ENCODE measurements around the gene MCRIP2. TPM values are rescaled to one million over a fixed set of nuclear protein-coding genes. Genes with fewer than 3 reads are reported as not detected.

MCRIP2 gene
- total and polyA plus RNA-seq, 12 donors, result 7.1 to 253 (median 150) TPM

DNA sequence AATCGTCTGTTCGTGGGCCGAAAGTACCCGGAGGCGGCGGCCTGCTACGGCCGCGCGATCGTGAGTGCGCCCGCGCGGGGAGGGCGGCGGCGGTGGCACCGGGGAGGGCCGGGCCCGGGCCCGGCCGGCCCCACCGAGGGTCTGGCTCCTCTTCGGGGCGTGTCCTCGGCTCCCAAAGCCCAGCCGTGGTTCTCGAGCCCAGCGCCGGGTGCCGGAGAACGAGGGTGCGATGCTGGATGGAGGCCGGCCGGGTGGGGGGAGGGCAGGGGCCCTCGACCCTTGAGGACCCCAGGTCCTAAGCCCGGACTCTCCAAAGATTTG lies 39.0 kb downstream of the MCRIP2 start:
- no peak for TF ChIP-seq POLR2A (IDR thresholded peaks at IDR 0.05)
- TF ChIP-seq, protein P1, sequence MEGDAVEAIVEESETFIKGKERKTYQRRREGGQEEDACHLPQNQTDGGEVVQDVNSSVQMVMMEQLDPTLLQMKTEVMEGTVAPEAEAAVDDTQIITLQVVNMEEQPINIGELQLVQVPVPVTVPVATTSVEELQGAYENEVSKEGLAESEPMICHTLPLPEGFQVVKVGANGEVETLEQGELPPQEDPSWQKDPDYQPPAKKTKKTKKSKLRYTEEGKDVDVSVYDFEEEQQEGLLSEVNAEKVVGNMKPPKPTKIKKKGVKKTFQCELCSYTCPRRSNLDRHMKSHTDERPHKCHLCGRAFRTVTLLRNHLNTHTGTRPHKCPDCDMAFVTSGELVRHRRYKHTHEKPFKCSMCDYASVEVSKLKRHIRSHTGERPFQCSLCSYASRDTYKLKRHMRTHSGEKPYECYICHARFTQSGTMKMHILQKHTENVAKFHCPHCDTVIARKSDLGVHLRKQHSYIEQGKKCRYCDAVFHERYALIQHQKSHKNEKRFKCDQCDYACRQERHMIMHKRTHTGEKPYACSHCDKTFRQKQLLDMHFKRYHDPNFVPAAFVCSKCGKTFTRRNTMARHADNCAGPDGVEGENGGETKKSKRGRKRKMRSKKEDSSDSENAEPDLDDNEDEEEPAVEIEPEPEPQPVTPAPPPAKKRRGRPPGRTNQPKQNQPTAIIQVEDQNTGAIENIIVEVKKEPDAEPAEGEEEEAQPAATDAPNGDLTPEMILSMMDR (IDR thresholded peaks at IDR 0.05), result no peak

DNA sequence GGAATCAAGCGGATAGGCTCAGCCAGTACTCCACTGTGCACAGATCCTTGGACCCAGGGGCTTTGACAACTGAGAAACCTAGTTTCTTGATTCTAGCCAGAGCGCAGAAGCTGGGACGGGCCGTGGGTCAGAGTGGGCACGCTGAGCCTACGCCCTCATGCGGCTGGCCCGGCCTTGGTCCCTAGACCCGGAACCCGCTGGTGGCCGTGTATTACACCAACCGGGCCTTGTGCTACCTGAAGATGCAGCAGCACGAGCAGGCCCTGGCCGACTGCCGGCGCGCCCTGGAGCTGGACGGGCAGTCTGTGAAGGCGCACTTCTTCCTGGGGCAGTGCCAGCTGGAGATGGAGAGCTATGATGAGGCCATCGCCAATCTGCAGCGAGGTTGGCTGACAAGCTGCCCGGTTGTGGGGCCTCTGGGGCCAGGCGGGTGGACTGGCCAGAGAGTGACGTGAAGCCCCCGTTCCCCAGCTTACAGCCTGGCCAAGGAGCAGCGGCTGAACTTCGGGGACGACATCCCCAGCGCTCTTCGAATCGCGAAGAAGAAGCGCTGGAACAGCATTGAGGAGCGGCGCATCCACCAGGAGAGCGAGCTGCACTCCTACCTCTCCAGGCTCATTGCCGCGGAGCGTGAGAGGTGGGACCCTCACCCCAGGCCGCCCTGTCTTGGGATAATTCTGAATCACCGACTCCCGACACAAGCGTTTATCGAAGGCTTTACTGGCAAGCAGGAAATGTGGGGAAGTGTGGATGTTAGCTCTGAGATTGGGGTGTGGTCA lies 39.5 kb downstream of the MCRIP2 start:
- TF ChIP-seq POLR2A (IDR thresholded peaks at IDR 0.05), result peak in 1 of 2 donors; percentile 34
- TF ChIP-seq, protein P1 (IDR thresholded peaks at IDR 0.05), result peak in 1 of 6 experiments; percentile 5
- DNase-seq, result peak; percentile 78 to 89 (median 87)
- 37 to 62% (median 41%) methylated on average over 21 to 44 of the region's 44 CpGs for WGBS, 4 donors
- Histone ChIP-seq H3K36me3 (replicated peaks in 1 of 2) (peaks cover 0 to 19% of the 10 kb centered on the region in 2 donors), H3K27me3 (no peaks in the 10 kb centered on the region), H3K4me1 (replicated peaks in 1 of 2) (peaks cover 27 to 41% of the 10 kb centered on the region in 2 donors), H3K27ac (peak overlapping the region; percentile 71 to 94 (median 86)), H3K4me3 (peak overlapping the region; percentile 27 to 99 (median 46)), H3K9me3 (replicated peaks in 1 of 3) (no peaks in the 10 kb centered on the region)
- intact Hi-C loops (cut with DNase I), result no loop called here

More for the DNA sequence above, 39.0 kb downstream of the MCRIP2 start:
- Histone ChIP-seq H3K36me3 (replicated peaks in 1 of 2) (peaks cover 0 to 19% of the 10 kb centered on the region in 2 donors), H3K9me3 (replicated peaks in 1 of 3) (no peaks in the 10 kb centered on the region), H3K4me1 (replicated peaks in 1 of 2) (peaks cover 27 to 41% of the 10 kb centered on the region in 2 donors), H3K27me3 (no peaks in the 10 kb centered on the region), H3K27ac (peak overlapping the region; percentile 71 to 94 (median 86)), H3K4me3 (peak overlapping the region; percentile 27 to 99 (median 46))
- intact Hi-C loops (cut with DNase I), result no loop called here
- WGBS, 4 donors, result 0 to 1% (median 0%) methylated on average over 3 to 38 of the region's 38 CpGs
- no peak for DNase-seq

DNA sequence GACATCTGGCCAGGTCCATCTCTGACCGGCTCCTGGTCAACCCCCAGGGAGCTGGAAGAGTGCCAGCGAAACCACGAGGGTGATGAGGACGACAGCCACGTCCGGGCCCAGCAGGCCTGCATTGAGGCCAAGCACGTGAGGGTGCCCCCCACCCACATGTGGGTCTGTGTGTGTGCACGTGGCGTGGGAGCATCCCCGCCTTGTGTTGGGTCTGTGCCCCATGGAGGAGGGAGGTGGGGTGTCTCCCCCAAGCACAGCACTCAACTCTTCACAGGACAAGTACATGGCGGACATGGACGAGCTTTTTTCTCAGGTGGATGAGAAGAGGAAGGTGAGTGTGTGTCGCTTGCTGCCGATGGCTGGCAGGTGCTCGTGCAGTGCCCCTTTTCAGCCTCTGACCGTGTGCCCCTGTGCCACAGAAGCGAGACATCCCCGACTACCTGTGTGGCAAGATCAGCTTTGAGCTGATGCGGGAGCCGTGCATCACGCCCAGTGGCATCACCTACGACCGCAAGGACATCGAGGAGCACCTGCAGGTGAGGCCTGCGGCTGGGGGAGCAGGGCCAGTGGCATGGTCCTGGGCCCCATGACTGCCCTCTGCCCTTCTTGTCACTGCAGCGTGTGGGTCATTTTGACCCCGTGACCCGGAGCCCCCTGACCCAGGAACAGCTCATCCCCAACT lies 40.3 kb downstream of the MCRIP2 start:
- H3K27ac ChIP-seq, result peak overlapping the region in 1 of 5 donors; percentile 94
- intact Hi-C loops (cut with DNase I), result no loop called here
- H3K36me3 ChIP-seq (replicated peaks in 1 of 2), result peaks cover 0 to 26% of the 10 kb centered on the region in 2 donors
- H3K4me1 ChIP-seq (replicated peaks in 1 of 2), result peaks cover 27 to 41% of the 10 kb centered on the region in 2 donors
- peak in 2 of 7 donors; percentile 59 to 74 for DNase-seq
- TF ChIP-seq, protein P1 (IDR thresholded peaks at IDR 0.05), result no peak
- TF ChIP-seq POLR2A (IDR thresholded peaks at IDR 0.05), result no peak
- H3K4me3 ChIP-seq, result peak overlapping the region in 1 of 4 donors; percentile 99
- 69 to 73% (median 71%) methylated on average over 15 to 28 of the region's 28 CpGs for WGBS, 4 donors
- H3K9me3 ChIP-seq (replicated peaks in 1 of 3), result no peaks in the 10 kb centered on the region
- H3K27me3 ChIP-seq, result no peaks in the 10 kb centered on the region

Measured in adrenal gland (tissue), 12 donors.